Panc1 (cell line): ENCODE data around the gene GKN1. TPM values are rescaled to one million over a fixed set of nuclear protein-coding genes. Genes with fewer than 3 reads are reported as not detected.

ENCODE experiments used
- ATAC-seq: fragments of 200-7000 bp; cut with Tn5 transposase; 2 replicates; pipeline ENCODE4 v1.9.1; 2020; ENCODE audit warnings: mild to moderate bottlenecking, moderate library complexity
- BruUV-seq: library from RNA; stranded (reverse); fragments of 400-500 nt; replicated peaks from 2 replicates; lab custom pipeline; 2021; lab: Mats Ljungman, UMichigan
- CTCF ChIA-PET: fragments of 300-600 bp; sonication (Branson Sonifier 250); formaldehyde crosslinking; loops from one replicate; lab custom pipeline; 2022; ENCODE audit warnings: antibody characterized with exemption; lab: Charles Lee
- POLR2A ChIA-PET: fragments of 300-600 bp; sonication (Branson Sonifier 250); formaldehyde crosslinking; loops from one replicate; lab custom pipeline; 2022; ENCODE audit warnings: antibody characterized with exemption; lab: Charles Lee
- DNase-seq: peaks from one replicate; pipeline ENCODE4 v3.0.0-alpha.2; 2010; ENCODE audit warnings: low read depth, low spot score
- H3K27ac ChIP-seq: 2 replicates; pipeline ENCODE4 v1.5.1; 2011; ENCODE audit warnings: mild to moderate bottlenecking, low read length, inconsistent platforms
- H3K27me3 ChIP-seq: fragments of 200-500 bp; sonication (Bioruptor generic); 2 replicates; pipeline ENCODE4 v1.6.0; 2014; ENCODE audit warnings: low read length, inconsistent platforms; ENCODE audit not compliant: control insufficient read depth, insufficient read depth
- H3K36me3 ChIP-seq: fragments of 200-500 bp; sonication (Bioruptor generic); 2 replicates; pipeline ENCODE4 v1.5.1; 2014; ENCODE audit warnings: inconsistent platforms, mild to moderate bottlenecking, low read length, moderate library complexity; ENCODE audit not compliant: control insufficient read depth, insufficient read depth
- H3K4me1 ChIP-seq: 2 replicates; pipeline ENCODE4 v1.5.1; 2011; ENCODE audit warnings: inconsistent platforms, mild to moderate bottlenecking, low read length, moderate library complexity; ENCODE audit not compliant: control insufficient read depth, insufficient read depth
- H3K4me3 ChIP-seq, 2 experiments: 2 replicates each; pipeline ENCODE4 v1.5.1; 2011 to 2012; ENCODE audit warnings: low read depth in 2 of 2, low read length in 2 of 2, mild to moderate bottlenecking in 2 of 2, inconsistent platforms in 1 of 2, moderate library complexity in 1 of 2
- H3K9me3 ChIP-seq: fragments of 200-500 bp; sonication (Bioruptor generic); 2 replicates; pipeline ENCODE4 v1.5.1; 2014; ENCODE audit warnings: low read depth, mild to moderate bottlenecking, inconsistent platforms, low read length, moderate library complexity; ENCODE audit not compliant: control insufficient read depth, insufficient read depth
- CTCF ChIP-seq: fragments of 450-650 bp; IDR thresholded peaks from 2 replicates; pipeline ENCODE4 v1.5.1; 2017; ENCODE audit warnings: mild to moderate bottlenecking
- POLR2AphosphoS5 ChIP-seq: IDR thresholded peaks from 2 replicates; pipeline ENCODE4 v1.6.1; 2012; ENCODE audit warnings: mild to moderate bottlenecking, low read depth, low read length, moderate library complexity
- REST ChIP-seq, 2 experiments: IDR thresholded peaks; 2 replicates each; pipeline ENCODE4 v1.6.1; 2011 to 2012; ENCODE audit warnings: low read depth in 2 of 2, control low read depth in 1 of 2, low read length in 1 of 2, mild to moderate bottlenecking in 1 of 2, moderate library complexity in 1 of 2; ENCODE audit not compliant: insufficient read depth in 1 of 2
- SIN3A ChIP-seq: IDR thresholded peaks from 2 replicates; pipeline ENCODE4 v1.6.1; 2012; ENCODE audit warnings: low read depth, mild to moderate bottlenecking, low read length, moderate library complexity, borderline replicate concordance; ENCODE audit not compliant: insufficient read depth
- TCF7L2 ChIP-seq: IDR thresholded peaks from 2 replicates; pipeline ENCODE4 v1.6.1; 2011; ENCODE audit warnings: mild to moderate bottlenecking, low read depth, low read length, inconsistent platforms
- in situ Hi-C: cut with HindIII; loops from 2 replicates; pipeline ENCODE4 v1.10.0; 2016; ENCODE audit warnings: low sequenced_read_pairs, low pct_unique_long_range_greater_than_20kb
- intact Hi-C: fragments of 100-400 bp; cut with micrococcal nuclease; formaldehyde crosslinking; loops from one replicate; pipeline ENCODE4 v1.10.0; 2022; ENCODE audit not compliant: unreplicated experiment
- total RNA-seq: library from RNA; stranded (reverse); gene quantifications from one replicate; pipeline ENCODE4 v1.2.1, GENCODE V29; 2021; ENCODE audit not compliant: unreplicated experiment

Gene GKN1
- total RNA-seq, 1 experiment from 2014 or later = not detected

DNA sequence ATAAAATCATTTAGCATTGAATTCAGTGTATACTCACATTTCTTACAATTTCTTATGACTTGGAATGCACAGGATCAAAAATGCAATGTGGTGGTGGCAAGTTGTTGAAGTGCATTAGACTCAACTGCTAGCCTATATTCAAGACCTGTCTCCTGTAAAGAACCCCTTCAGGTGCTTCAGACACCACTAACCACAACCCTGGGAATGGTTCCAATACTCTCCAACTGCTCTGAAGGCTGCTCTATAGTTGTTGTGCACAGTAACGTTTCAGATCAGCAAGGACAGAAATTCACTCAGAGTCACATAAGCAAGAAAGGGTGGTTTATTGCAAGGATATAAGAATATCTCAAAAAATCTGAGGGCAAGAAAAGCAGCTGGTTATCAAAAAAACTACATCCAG is 6.5 kb downstream of the GKN1 start:
- POLR2A ChIA-PET = interaction anchor here (0.5 kb wide), 1 partner anchor 193 kb away, joined by 5 read pairs; no protein-coding TSS in a partner anchor
- DNase-seq = no peak
- ATAC-seq = no peak
- CTCF ChIA-PET = no interaction called here
- H3K4me1 ChIP-seq = no peaks in the 10 kb centered on the region; the same call in none of the 2 replicates
- H3K27ac ChIP-seq = no peak overlapping the region
- in situ Hi-C loops (no loop called here), intact Hi-C loops (no loop called here)
- no peaks in the 10 kb centered on the region; the same call in 1 of the 2 replicates for H3K27me3 ChIP-seq
- H3K9me3 ChIP-seq = no peaks in the 10 kb centered on the region
- no TSS peak for BruUV-seq
- H3K4me3 ChIP-seq = no peak overlapping the region
- TF ChIP-seq POLR2AphosphoS5 (no peak), SIN3A (no peak), TCF7L2 (no peak), REST (IDR thresholded peaks at IDR 0.05; ENCODE audit: insufficient read depth in 1 of 2, low read depth in 2 of 2, low read length in 1 of 2) (no peak), CTCF (no peak)
- H3K36me3 ChIP-seq = no peaks in the 10 kb centered on the region; the same call in 1 of the 2 replicates

GRCh38 chr2:68987021-68987503 is 12.6 kb downstream of the GKN1 start:
- Histone ChIP-seq H3K9me3 (no peaks in the 10 kb centered on the region), H3K27ac (no peak overlapping the region), H3K4me1 (no peaks in the 10 kb centered on the region), H3K4me3 (no peak overlapping the region), H3K27me3 (no peaks in the 10 kb centered on the region), H3K36me3 (no peaks in the 10 kb centered on the region)
- DNase-seq (no peak), ATAC-seq (no peak)
- intact Hi-C loops (no loop called here), in situ Hi-C loops (no loop called here)
- ChIA-PET POLR2A (no interaction called here), CTCF (no interaction called here)
- no TSS peak for BruUV-seq
- TF ChIP-seq CTCF (no peak), POLR2AphosphoS5 (no peak), SIN3A (no peak), TCF7L2 (no peak), REST (IDR thresholded peaks at IDR 0.05; ENCODE audit: insufficient read depth in 1 of 2, low read depth in 2 of 2, low read length in 1 of 2) (no peak)
